Brain microvascular endothelial cell (primary cell): ENCODE measurements around the gene TKFC.
A peak's percentile ranks its signal among the peaks of the same experiment; 100 is the strongest.

Source experiments
- DNase-seq: peaks from one replicate; pipeline ENCODE4 v3.0.0-alpha.2; 2020
- H3K27ac ChIP-seq: fragments of 250-450 bp; sonication (Bioruptor Pico); 2 replicates; pipeline ENCODE4 v1.5.1; 2020; ENCODE audit warnings: mild to moderate bottlenecking, moderate library complexity
- H3K27me3 ChIP-seq: fragments of 250-450 bp; sonication (Bioruptor Pico); replicated peaks from 2 replicates; pipeline ENCODE4 v1.5.1; 2020; ENCODE audit warnings: mild to moderate bottlenecking
- H3K36me3 ChIP-seq: fragments of 250-450 bp; sonication (Bioruptor Pico); replicated peaks from 2 replicates; pipeline ENCODE4 v1.5.1; 2020; ENCODE audit warnings: mild to moderate bottlenecking
- H3K4me3 ChIP-seq: 2 replicates; pipeline ENCODE4 v1.5.1; 2011; ENCODE audit warnings: low read depth, mild to moderate bottlenecking, control low read depth, low read length, moderate library complexity
- CTCF ChIP-seq: IDR thresholded peaks from 2 replicates; pipeline ENCODE4 v1.5.1; 2011; ENCODE audit warnings: low read depth, mild to moderate bottlenecking, moderate library complexity, low read length, control low read depth, inconsistent platforms; ENCODE audit errors: missing control alignments
- in situ Hi-C: cut with HindIII; loops from 2 replicates; pipeline ENCODE4 v1.10.0; 2017; ENCODE audit warnings: low sequenced_read_pairs, low pct_ligation_motif_present

Gene TKFC

GRCh38 chr11:61361741-61362541, 28.9 kb downstream of the TKFC start, which contains the start of the genes CYB561A3 and TMEM138:
Gene CYB561A3 (minus strand): TSS chr11:61361882. CDS start chr11:61356713, 5,169 bp downstream.
Gene TMEM138 (plus strand): TSS chr11:61362374. CDS start chr11:61364391, 2,017 bp downstream.
- H3K27ac ChIP-seq = peak within 1 kb of the TSS; percentile 93
- H3K27me3 ChIP-seq = no peaks in the 10 kb centered on the region
- peaks cover 25% of the 10 kb centered on the region for H3K36me3 ChIP-seq
- TF ChIP-seq CTCF = no peak
- in situ Hi-C loops = no loop called here
- DNase-seq = peak; percentile 89
- H3K4me3 ChIP-seq = peak within 1 kb of the TSS; percentile 76

GRCh38 chr11:61362542-61362875, 29.5 kb downstream of the TKFC start:
- Histone ChIP-seq H3K4me3 (peak overlapping the region; percentile 76), H3K27me3 (no peaks in the 10 kb centered on the region), H3K36me3 (peaks cover 30% of the 10 kb centered on the region), H3K27ac (peak overlapping the region; percentile 93)
- in situ Hi-C loops = no loop called here
- peak; percentile 53 for DNase-seq
- TF ChIP-seq CTCF = no peak

GRCh38 chr11:61364012-61364675, 31.1 kb downstream of the TKFC start:
- no peak for TF ChIP-seq CTCF
- no peak for DNase-seq
- Histone ChIP-seq H3K4me3 (no peak overlapping the region), H3K27ac (no peak overlapping the region), H3K36me3 (peaks cover 46% of the 10 kb centered on the region), H3K27me3 (no peaks in the 10 kb centered on the region)
- in situ Hi-C loops = no loop called here

GRCh38 chr11:61367406-61367805, 34.4 kb downstream of the TKFC start:
- Histone ChIP-seq H3K36me3 (peaks cover 52% of the 10 kb centered on the region), H3K4me3 (no peak overlapping the region), H3K27me3 (no peaks in the 10 kb centered on the region), H3K27ac (no peak overlapping the region)
- DNase-seq = no peak
- no peak for TF ChIP-seq CTCF
- in situ Hi-C loops = no loop called here

GRCh38 chr11:61368646-61369045, 35.6 kb downstream of the TKFC start:
- Histone ChIP-seq H3K27me3 (no peaks in the 10 kb centered on the region), H3K4me3 (no peak overlapping the region), H3K27ac (peak overlapping the region; percentile 88), H3K36me3 (peaks cover 52% of the 10 kb centered on the region)
- DNase-seq = no peak
- TF ChIP-seq CTCF = no peak
- in situ Hi-C loops = no loop called here
